ENCODE data around the gene GGCX. TPM values are rescaled to one million over a fixed set of nuclear protein-coding genes. Genes with fewer than 3 reads are reported as not detected.

Gene GGCX
- total and polyA plus RNA-seq, 2 donors (not counting 3 experiments of a cell fraction or from before 2014, with no cell fraction given), result 48.0 to 62.7 TPM

GRCh38 chr2:85600235-85600575, 38.9 kb upstream of the GGCX start:
- no TSS peak for BruUV-seq (replicated peaks)
- H3K9me1 ChIP-seq (replicated peaks; ENCODE audit: control insufficient read depth, extremely low read depth, insufficient read depth, low read length), result no peaks in the 10 kb centered on the region
- intact Hi-C loops (cut with micrococcal nuclease), result loop anchor here (5.0 kb wide), 1 partner anchor 178 kb away; no protein-coding TSS in a partner anchor
- H3K79me2 ChIP-seq (ENCODE audit: control insufficient read depth, insufficient read depth, low read length), result peaks cover 19% of the 10 kb centered on the region
- TF ChIP-seq POLR2A (IDR thresholded peaks at IDR 0.05; ENCODE audit: low read depth, low read length) (no peak), POLR2AphosphoS5 (IDR thresholded peaks at IDR 0.05; ENCODE audit: insufficient read depth, low read depth, low read length) (no peak), EZH2 (IDR thresholded peaks at IDR 0.05; ENCODE audit: borderline replicate concordance, low read depth, low read length, severe bottlenecking) (no peak), JUN (IDR thresholded peaks at IDR 0.05; ENCODE audit: borderline replicate concordance, insufficient read depth, insufficient read length, low read depth) (no peak), GATA2 (IDR thresholded peaks at IDR 0.05; ENCODE audit: insufficient read depth, insufficient read length, low read depth, low read length) (no peak)
- TF ChIP-seq, protein P1, sequence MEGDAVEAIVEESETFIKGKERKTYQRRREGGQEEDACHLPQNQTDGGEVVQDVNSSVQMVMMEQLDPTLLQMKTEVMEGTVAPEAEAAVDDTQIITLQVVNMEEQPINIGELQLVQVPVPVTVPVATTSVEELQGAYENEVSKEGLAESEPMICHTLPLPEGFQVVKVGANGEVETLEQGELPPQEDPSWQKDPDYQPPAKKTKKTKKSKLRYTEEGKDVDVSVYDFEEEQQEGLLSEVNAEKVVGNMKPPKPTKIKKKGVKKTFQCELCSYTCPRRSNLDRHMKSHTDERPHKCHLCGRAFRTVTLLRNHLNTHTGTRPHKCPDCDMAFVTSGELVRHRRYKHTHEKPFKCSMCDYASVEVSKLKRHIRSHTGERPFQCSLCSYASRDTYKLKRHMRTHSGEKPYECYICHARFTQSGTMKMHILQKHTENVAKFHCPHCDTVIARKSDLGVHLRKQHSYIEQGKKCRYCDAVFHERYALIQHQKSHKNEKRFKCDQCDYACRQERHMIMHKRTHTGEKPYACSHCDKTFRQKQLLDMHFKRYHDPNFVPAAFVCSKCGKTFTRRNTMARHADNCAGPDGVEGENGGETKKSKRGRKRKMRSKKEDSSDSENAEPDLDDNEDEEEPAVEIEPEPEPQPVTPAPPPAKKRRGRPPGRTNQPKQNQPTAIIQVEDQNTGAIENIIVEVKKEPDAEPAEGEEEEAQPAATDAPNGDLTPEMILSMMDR (IDR thresholded peaks at IDR 0.05; ENCODE audit: extremely low read depth in 1 of 2, insufficient read depth in 1 of 2, low read depth in 1 of 2, low read length in 2 of 2), result no peak
- H3K4me1 ChIP-seq (ENCODE audit: control insufficient read depth, extremely low read depth, insufficient read depth, low read length), result peaks cover 16% of the 10 kb centered on the region
- no peak overlapping the region for H3K4me3 ChIP-seq (replicated peaks in 1 of 3; ENCODE audit: insufficient read depth in 1 of 3, low read depth in 1 of 3, low read length in 3 of 3)
- H3K36me3 ChIP-seq (ENCODE audit: control insufficient read depth in 2 of 2, extremely low read depth in 1 of 2, insufficient read depth in 2 of 2, low read length in 2 of 2), result peaks cover 0 to 29% of the 10 kb centered on the region in 2 experiments
- FAIRE-seq (no peak), DNase-seq (ENCODE audit: low read depth, low spot score) (no peak)
- no peak overlapping the region for H3K4me2 ChIP-seq (ENCODE audit: insufficient read depth, low read length)
- ChIA-PET POLR2A (interaction anchor here (0.8 kb wide), 1 partner anchor 13 kb away, joined by 3 read pairs; no protein-coding TSS in a partner anchor), CTCF (interaction anchor here (0.7 to 2.3 kb wide), 3 partner anchors 10 to 13 kb away, joined by 3 to 8 read pairs (median 5); partner anchors contain the start of gene C2orf68)
- H3K27ac ChIP-seq (ENCODE audit: insufficient read depth, low read depth, low read length), result no peak overlapping the region
- H3K9ac ChIP-seq (replicated peaks; ENCODE audit: extremely low read depth, insufficient read depth, low read length), result no peak overlapping the region
- dilution Hi-C loops (cut with MboI; ENCODE audit: extremely low pct_ligation_motif_present, low sequenced_read_pairs), result no loop called here
- no peaks in the 10 kb centered on the region for H4K20me1 ChIP-seq (replicated peaks; ENCODE audit: control insufficient read depth, extremely low read depth, insufficient read depth, low read length)
- H2AFZ ChIP-seq (ENCODE audit: low read depth, low read length), result no peak overlapping the region
- no peaks in the 10 kb centered on the region for H3K9me3 ChIP-seq (replicated peaks; ENCODE audit: control insufficient read depth, insufficient read depth, low read length)
- no peaks in the 10 kb centered on the region for H3K27me3 ChIP-seq (ENCODE audit: control insufficient read depth in 2 of 2, insufficient read depth in 2 of 2, low read length in 2 of 2)
